Mesenteric fat pad (tissue), 1 donor: ENCODE results near the gene ROR2. TPM values are rescaled to one million over a fixed set of nuclear protein-coding genes. Genes with fewer than 3 reads are reported as not detected.
A peak's percentile ranks its signal among the peaks of the same experiment; 100 is the strongest.
"Not testable (repeated sequence)": the region's sequence is repeated elsewhere in the genome, so short reads cannot be mapped to it uniquely, and the experiment has no call there.

Experiments
- DNase-seq: peaks from one replicate; pipeline ENCODE4 v3.0.0-alpha.2; 2020; ENCODE audit warnings: low spot score
- total RNA-seq: library from RNA; stranded (reverse); fragmentation: NEBNext Ultra II Directional; extraction: Animal tissue kit (Norgen Biotek cat#: 25700); gene quantifications from one replicate; pipeline ENCODE4 v1.2.1, GENCODE V29; 2021
- donor health status: DM: yes; HTN: yes; CAD: no.

Gene ROR2
- total RNA-seq, 1 donor from 2014 or later, result 9.5 TPM

GRCh38 chr9:91924090-91924489, 25.9 kb downstream of the ROR2 start:
- DNase-seq, result peak; percentile 78

GRCh38 chr9:91923145-91923544, 26.9 kb downstream of the ROR2 start:
- peak; percentile 30 for DNase-seq

- peak; percentile 33 for DNase-seq
These were observed 28.7 kb downstream of the ROR2 start for GRCh38 chr9:91921371-91921770.

DNA sequence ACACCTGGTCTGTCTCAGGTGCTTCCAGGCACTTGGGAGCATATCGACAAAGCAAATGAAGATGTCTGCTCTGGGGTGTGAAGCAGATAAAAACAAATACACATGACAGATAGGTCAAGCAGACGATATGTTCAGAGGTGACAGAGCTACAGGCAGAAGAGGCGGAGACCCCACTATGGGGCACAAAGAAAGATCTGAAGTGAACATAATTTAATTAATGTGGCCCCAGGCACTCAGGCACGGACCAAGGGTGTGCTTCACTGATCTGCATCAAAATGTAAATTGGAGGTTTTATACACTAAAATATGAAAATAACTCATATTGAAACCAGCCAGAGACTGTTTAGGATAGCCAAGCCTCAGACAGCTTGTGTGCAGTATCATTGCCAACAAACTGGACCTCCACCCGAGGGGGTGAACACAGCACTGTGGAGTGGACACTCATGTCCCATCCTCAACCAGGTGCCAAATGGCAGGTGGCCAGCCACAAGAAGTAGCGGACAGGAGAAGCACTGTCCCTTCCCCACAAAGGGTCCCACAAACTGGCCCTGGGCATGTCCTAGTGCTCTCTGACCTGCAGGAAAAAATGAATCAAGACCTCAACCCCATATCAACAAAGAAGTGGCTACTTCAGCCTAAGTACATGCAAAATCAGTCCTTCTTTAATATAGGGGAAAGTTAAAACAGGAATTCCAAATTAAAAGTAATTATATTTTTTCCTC, 29.2 kb downstream of the ROR2 start:
- peak; percentile 76 for DNase-seq

DNA sequence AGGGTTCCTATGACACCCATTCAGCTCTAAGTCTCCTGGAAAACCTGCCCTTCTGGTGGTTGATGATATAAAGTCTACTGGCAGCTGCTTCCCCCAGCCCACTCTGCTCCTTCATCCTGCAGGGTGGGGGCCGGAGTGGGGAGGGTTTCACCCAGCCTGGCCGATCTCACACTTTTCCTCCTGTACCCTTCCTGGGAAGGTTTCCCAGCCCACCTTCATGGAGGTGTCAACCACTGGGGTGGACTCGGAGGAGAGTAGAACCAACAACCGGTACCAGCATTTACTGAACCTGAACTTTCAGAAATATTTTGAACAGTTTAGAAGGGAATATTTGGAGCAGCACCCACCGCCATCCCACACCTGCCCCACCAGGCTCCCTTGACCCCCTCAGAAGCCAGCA, 30.4 kb downstream of the ROR2 start:
- peak; percentile 64 for DNase-seq

DNA sequence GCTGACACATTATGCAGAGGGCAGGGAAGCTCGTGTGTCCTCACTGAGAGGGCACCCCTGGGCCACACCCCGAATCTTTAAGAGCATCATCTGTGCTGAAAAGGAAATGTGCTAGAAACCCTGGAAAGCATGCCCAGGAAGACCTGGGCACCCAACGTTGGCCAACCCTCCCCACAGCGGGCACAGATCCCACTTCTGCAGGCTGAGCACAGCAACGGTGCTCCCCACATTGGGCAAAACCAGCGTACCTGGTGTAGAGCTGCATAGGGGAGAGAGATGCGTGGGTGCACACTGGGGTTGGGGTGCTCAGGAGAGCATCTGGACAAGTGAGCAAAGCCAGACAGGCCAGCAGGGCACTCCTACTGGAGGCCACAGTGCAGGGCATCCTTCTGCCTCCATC, 32.6 kb downstream of the ROR2 start:
- peak; percentile 73 for DNase-seq

DNA sequence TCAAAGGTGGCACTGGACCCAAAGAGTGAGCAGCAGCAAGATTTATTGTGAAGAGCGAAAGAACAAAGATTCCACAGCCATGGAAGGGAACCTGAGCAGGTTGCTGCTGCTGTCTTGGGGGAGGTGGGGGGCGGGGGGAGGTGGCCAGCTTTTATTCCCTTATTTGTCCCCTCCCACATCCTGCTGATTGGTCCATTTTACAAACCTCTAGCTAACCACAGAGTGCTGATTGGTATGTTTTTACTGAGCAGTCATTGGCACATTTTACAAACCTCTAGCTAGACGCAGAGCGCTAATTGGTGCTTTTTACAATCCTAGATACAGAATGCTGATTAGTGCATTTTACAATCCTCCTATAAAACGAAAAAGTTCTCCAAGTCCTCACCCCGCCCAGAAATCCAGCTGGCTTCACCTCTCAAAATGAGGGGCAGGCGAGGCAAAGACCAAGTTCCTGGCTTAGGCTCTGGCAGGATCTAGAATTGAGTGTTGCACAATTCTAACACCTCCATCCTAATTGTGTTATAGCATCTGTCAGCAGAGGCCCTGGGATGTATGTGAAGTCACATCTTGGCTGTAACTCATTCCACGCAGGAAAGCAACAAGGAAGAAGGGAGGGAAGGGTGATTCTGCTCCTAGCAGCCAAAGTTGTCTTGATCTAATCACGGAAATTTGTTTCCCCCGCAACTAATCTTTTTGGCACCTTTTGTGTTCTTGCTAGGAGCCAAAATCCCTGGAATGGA, 34.3 kb downstream of the ROR2 start:
- peak; percentile 24 for DNase-seq

DNA sequence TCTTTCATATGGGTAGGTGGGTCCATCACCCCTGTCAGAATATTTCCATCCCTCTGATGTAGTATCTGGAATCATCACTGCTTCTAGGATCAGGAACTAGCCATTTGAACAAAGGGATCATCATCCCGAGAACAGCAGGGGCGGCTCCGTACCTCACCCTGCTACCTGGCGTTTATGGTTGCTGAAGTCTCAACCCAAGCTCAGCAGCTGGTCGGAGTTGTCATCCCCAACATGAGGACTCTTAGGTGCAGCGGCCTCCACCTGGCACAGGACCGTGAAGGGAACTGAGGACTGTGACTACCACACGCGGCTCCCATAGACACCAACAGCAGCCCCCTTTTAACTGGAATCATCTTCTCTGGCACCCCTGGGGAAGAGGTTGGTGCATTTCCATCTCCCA, 35.1 kb downstream of the ROR2 start:
- DNase-seq, result no peak

DNA sequence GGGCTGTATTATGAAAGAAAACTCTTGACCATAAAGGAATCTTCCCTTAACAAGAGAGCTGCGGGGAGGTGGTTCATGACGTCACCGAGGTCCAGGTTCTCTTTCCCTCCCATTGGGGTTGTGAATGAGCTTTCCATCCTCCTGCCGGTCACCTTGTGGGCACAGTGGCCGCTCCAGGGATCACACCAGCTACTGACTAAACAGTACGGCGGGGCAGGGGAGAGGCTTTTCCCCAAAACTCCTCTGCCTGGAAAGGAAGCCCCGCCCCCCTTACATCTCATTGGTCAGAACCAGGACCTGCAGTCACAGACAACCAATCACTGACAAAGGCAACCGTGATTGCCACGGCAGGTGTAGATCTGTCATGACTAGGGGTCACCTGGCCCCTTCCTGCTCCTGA, 35.6 kb downstream of the ROR2 start:
- DNase-seq, result peak; percentile 76

GRCh38 chr9:91913986-91914385, 36.0 kb downstream of the ROR2 start:
- peak; percentile 28 for DNase-seq

DNA sequence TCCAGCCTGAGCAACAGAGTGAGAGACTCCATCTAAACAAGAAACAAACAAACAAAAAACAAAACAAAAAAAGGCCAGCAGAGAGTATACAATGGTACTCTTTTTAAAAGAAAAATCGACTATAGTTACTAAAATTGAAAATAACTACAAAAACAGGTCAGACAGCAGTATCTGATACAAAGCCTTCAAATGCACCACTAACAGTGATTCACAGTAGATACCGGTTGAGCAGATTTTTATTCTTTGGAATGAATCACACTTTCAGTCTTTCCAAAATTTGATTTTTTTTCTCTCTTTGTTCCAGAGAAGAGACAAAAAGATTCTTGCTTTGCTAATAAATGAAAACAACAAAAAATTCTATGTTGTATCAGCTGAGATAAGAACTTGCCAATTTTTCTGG, 36.9 kb downstream of the ROR2 start:
- DNase-seq, result no peak

- DNase-seq, result no peak
These were observed 38.4 kb downstream of the ROR2 start for GRCh38 chr9:91911657-91912056.

- DNase-seq, result not testable (repeated sequence)
These were observed 40.8 kb downstream of the ROR2 start for GRCh38 chr9:91909256-91909655.

GRCh38 chr9:91908746-91909145, 41.3 kb downstream of the ROR2 start:
- DNase-seq, result no peak

GRCh38 chr9:91908293-91908623, 41.8 kb downstream of the ROR2 start:
- DNase-seq, result no peak

- no peak for DNase-seq
These were observed 42.3 kb downstream of the ROR2 start for GRCh38 chr9:91907484-91908292.

DNA sequence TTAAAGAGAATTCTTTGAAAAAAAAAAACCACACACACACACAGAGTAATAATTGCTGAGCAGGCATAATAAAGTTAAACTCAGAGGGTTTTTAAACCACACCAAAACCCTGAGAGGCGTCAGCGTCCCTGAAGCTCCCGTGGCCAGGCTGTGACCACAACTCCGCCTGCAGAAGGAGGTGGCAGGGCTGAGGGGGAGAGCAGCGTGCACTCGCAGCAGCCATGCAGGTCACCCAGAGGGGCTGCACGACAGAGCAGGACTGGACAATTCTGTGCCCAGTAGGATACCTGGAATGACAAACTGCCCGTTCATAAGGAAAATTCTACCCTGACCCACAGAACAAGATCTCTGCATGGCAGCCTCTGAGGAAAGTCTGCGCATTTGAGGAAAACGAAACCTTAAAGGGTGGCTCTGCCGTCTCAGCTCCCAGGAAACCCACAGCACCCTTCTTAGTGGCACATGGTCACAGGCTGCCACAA, 44.0 kb downstream of the ROR2 start:
- DNase-seq, result no peak

- no peak for DNase-seq
These were observed 44.8 kb downstream of the ROR2 start for GRCh38 chr9:91905237-91905650.

GRCh38 chr9:91904588-91905236, 45.3 kb downstream of the ROR2 start:
- DNase-seq, result no peak

GRCh38 chr9:91903126-91903911, 46.7 kb downstream of the ROR2 start:
- no peak for DNase-seq
